HepG2 (cell line): ENCODE measurements around the gene ASXL1. TPM values are rescaled to one million over a fixed set of nuclear protein-coding genes. Genes with fewer than 3 reads are reported as not detected.

ENCODE experiments used
- ATAC-seq: fragments of 200-7000 bp; cut with Tn5 transposase; 3 replicates; pipeline ENCODE4 v1.9.1; 2020; ENCODE audit warnings: mild to moderate bottlenecking, moderate library complexity
- BruUV-seq: library from RNA; stranded (reverse); fragments of 400-500 nt; replicated peaks from 2 replicates; lab custom pipeline; 2021; lab: Mats Ljungman, UMichigan
- CTCF ChIA-PET: fragments of 300-600 bp; formaldehyde crosslinking; extraction: SDS; loops from one replicate; lab custom pipeline; 2021; ENCODE audit warnings: low total read pairs, inconsistent platforms, low intra/inter-chr PET ratio; lab: Yijun Ruan, JAX
- POLR2A ChIA-PET: fragments of 350-600 bp; sonication (Branson Sonifier 250); formaldehyde crosslinking; loops from one replicate; lab custom pipeline; 2020; ENCODE audit warnings: antibody characterized with exemption, inconsistent platforms; lab: Yijun Ruan, JAX
- DNase-seq: peaks from one replicate; pipeline ENCODE4 v3.0.0-alpha.2; 2015; ENCODE audit warnings: low spot score
- FAIRE-seq: peaks from 3 replicates; lab custom pipeline; 2011; peaks lifted over from hg19 to GRCh38; lab: Jason Lieb, UNC
- H2AFZ ChIP-seq: one replicate; pipeline ENCODE4 v1.6.1; 2011; ENCODE audit warnings: low read length, inconsistent platforms
- H3K27ac ChIP-seq: fragments of 300-600 bp; 3 replicates; pipeline ENCODE4 v1.8.0; 2011; ENCODE audit warnings: mixed run types, mild to moderate bottlenecking, mixed read lengths, low read length, inconsistent platforms; ENCODE audit not compliant: insufficient read depth; ENCODE audit errors: extremely low read length
- H3K27me3 ChIP-seq, 2 experiments: fragments of 200-600 bp in 1 of 2; 2 replicates in 1 of 2; 3 replicates in 1 of 2; pipeline versions ENCODE4 v1.6.0 to v1.8.0; 2011; ENCODE audit warnings: low read length in 2 of 2, mild to moderate bottlenecking in 2 of 2, moderate library complexity in 2 of 2, inconsistent platforms in 1 of 2; ENCODE audit not compliant: insufficient read depth in 2 of 2, control insufficient read depth in 1 of 2
- H3K36me3 ChIP-seq, 2 experiments: fragments of 200-600 bp in 1 of 2; replicated peaks in 1 of 2; 2 replicates in 1 of 2; 3 replicates in 1 of 2; pipeline versions ENCODE4 v1.5.1 to v1.8.0; 2011; ENCODE audit warnings: low read length in 2 of 2, inconsistent platforms in 1 of 2; ENCODE audit not compliant: insufficient read depth in 2 of 2, control insufficient read depth in 1 of 2
- H3K4me1 ChIP-seq: 2 replicates; pipeline ENCODE4 v1.5.1; 2012; ENCODE audit warnings: low read length, inconsistent platforms; ENCODE audit not compliant: insufficient read depth
- H3K4me2 ChIP-seq: 2 replicates; pipeline ENCODE4 v1.6.0; 2011; ENCODE audit warnings: low read depth, low read length, inconsistent platforms
- H3K4me3 ChIP-seq, 3 experiments: fragments of 200-600 bp in 1 of 3; sonication (generic), shearing (Covaris generic) in 1 of 3; replicated peaks in 1 of 3; 2 replicates each; pipeline ENCODE4 v1.5.1; 2011 to 2016; ENCODE audit warnings: low read length in 3 of 3, inconsistent platforms in 2 of 3, low read depth in 2 of 3, mild to moderate bottlenecking in 2 of 3, control low read depth in 1 of 3, mixed read lengths in 1 of 3; ENCODE audit not compliant: insufficient read depth in 1 of 3
- H3K79me2 ChIP-seq: one replicate; pipeline ENCODE4 v1.6.1; 2011; ENCODE audit warnings: low read length, inconsistent platforms; ENCODE audit not compliant: insufficient read depth
- H3K9ac ChIP-seq: 2 replicates; pipeline ENCODE4 v1.6.0; 2011; ENCODE audit warnings: mild to moderate bottlenecking, low read depth, low read length, inconsistent platforms; ENCODE audit not compliant: insufficient read depth
- H3K9me3 ChIP-seq: 2 replicates; pipeline ENCODE4 v1.5.1; 2012; ENCODE audit warnings: mild to moderate bottlenecking, low read length
- H4K20me1 ChIP-seq: 2 replicates; pipeline ENCODE4 v1.6.0; 2011; ENCODE audit warnings: inconsistent platforms, mild to moderate bottlenecking, low read length, moderate library complexity; ENCODE audit not compliant: insufficient read depth
- FOSL1 ChIP-seq: sonication (generic); formaldehyde crosslinking; IDR thresholded peaks from 2 replicates; pipeline ENCODE4 v1.9.0; 2021; ENCODE audit warnings: missing genetic modification reagents, borderline replicate concordance
- JARID2 ChIP-seq: sonication (generic); formaldehyde crosslinking; IDR thresholded peaks from 2 replicates; pipeline ENCODE4 v1.8.1; 2023; ENCODE audit warnings: missing genetic modification reagents, inconsistent platforms; ENCODE audit not compliant: insufficient replicate concordance
- NBN ChIP-seq: fragments of 450-650 bp; conservative IDR thresholded peaks from 2 replicates; pipeline ENCODE4 v1.6.1; 2017
- NCOA5 ChIP-seq: sonication (generic); formaldehyde crosslinking; IDR thresholded peaks from 2 replicates; pipeline ENCODE4 v1.4.0; 2020; ENCODE audit warnings: missing genetic modification reagents
- NFE2L2 ChIP-seq: fragments of 150-350 bp; IDR thresholded peaks from 2 replicates; pipeline ENCODE4 v1.6.1; 2014; ENCODE audit warnings: low read length
- PRPF4 ChIP-seq: fragments of 200-400 bp; formaldehyde crosslinking; IDR thresholded peaks from 2 replicates; pipeline ENCODE4 v1.6.1; 2016; ENCODE audit warnings: low read length, low read depth; ENCODE audit not compliant: poor library complexity, severe bottlenecking
- SOX6 ChIP-seq, 2 experiments: fragments of 450-650 bp in 1 of 2; sonication (generic) in 1 of 2; formaldehyde crosslinking in 1 of 2; IDR thresholded peaks; 2 replicates each; pipeline versions ENCODE4 v1.4.0 to v1.6.1; 2017 to 2020; ENCODE audit warnings: antibody characterized with exemption in 1 of 2, mild to moderate bottlenecking in 1 of 2, missing genetic modification reagents in 1 of 2
- ZKSCAN1 ChIP-seq: fragments of 150-350 bp; IDR thresholded peaks from 2 replicates; pipeline ENCODE4 v1.6.1; 2014; ENCODE audit warnings: low read length
- ZNF12 ChIP-seq: sonication (generic); formaldehyde crosslinking; IDR thresholded peaks from 2 replicates; pipeline ENCODE4 v1.5.0; 2020; ENCODE audit warnings: missing genetic modification reagents
- ZNF143 ChIP-seq: sonication (generic); formaldehyde crosslinking; IDR thresholded peaks from 2 replicates; pipeline ENCODE4 v1.4.0; 2020; ENCODE audit warnings: missing genetic modification reagents
- ZNF224 ChIP-seq: sonication (generic); formaldehyde crosslinking; IDR thresholded peaks from 2 replicates; pipeline ENCODE4 v1.5.0; 2020; ENCODE audit warnings: mild to moderate bottlenecking, missing genetic modification reagents
- ZNF30 ChIP-seq: sonication (generic); formaldehyde crosslinking; IDR thresholded peaks from 2 replicates; pipeline ENCODE4 v1.5.0; 2020; ENCODE audit warnings: mild to moderate bottlenecking, missing genetic modification reagents
- ZNF468 ChIP-seq: sonication (generic); formaldehyde crosslinking; IDR thresholded peaks from 2 replicates; pipeline ENCODE4 v1.8.0; 2022; ENCODE audit warnings: mild to moderate bottlenecking, moderate library complexity, missing genetic modification reagents
- ZNF670 ChIP-seq: sonication (generic); formaldehyde crosslinking; IDR thresholded peaks from 2 replicates; pipeline ENCODE4 v1.8.0; 2022; ENCODE audit warnings: mild to moderate bottlenecking, missing genetic modification reagents, borderline replicate concordance
- ZNF724P ChIP-seq: sonication (generic); formaldehyde crosslinking; IDR thresholded peaks from 2 replicates; pipeline ENCODE4 v1.8.0; 2022; ENCODE audit warnings: missing genetic modification reagents, borderline replicate concordance
- ZNF766 ChIP-seq: sonication (generic); formaldehyde crosslinking; IDR thresholded peaks from 2 replicates; pipeline ENCODE4 v1.5.0; 2020; ENCODE audit warnings: missing genetic modification reagents, borderline replicate concordance
- WGBS: methylation state at CpG from one replicate; pipeline ENCODE4 v1.1.6; 2017; ENCODE audit warnings: low lambda C conversion rate; 5-methylcytosine and 5-hydroxymethylcytosine counted together
- in situ Hi-C: cut with HindIII; loops from 2 replicates; pipeline ENCODE4 v1.10.0; 2017; ENCODE audit warnings: low pct_unique_long_range_greater_than_20kb; ENCODE audit not compliant: extremely low pct_ligation_motif_present
- intact Hi-C: fragments of 100-400 bp; cut with micrococcal nuclease; formaldehyde crosslinking; loops from one replicate; pipeline ENCODE4 v1.10.0; 2022; ENCODE audit not compliant: unreplicated experiment
- polyA plus RNA-seq, 8 experiments: library from polyadenylated mRNA; depleted of rRNA in 3 of 8; stranded (reverse) in 7 of 8; unstranded in 1 of 8; fragments of >200 nt; fragmentation: Illumina TruSeq in 4 of 8; extraction: Trizol in 4 of 8; gene quantifications; 2 replicates each; pipeline versions ENCODE4 v1.2.1 to v1.2.3, GENCODE V29; 2011 to 2016; ENCODE audit warnings: low read depth in 4 of 8, missing spikeins in 1 of 8, mixed read lengths in 1 of 8; ENCODE audit not compliant: insufficient read depth in 1 of 8
- total RNA-seq, 5 experiments: library from RNA; depleted of rRNA; stranded (reverse); fragments of >200 nt; fragmentation: Illumina TruSeq; extraction: Trizol; gene quantifications; 2 replicates each; pipeline ENCODE4 v1.2.3, GENCODE V29; 2016; ENCODE audit warnings: low read depth in 1 of 5
- TF ChIP-seq, protein P1 (sequence below): sonication (generic); formaldehyde crosslinking; conservative IDR thresholded peaks from 2 replicates; pipeline ENCODE4 v1.8.1; 2023; ENCODE audit warnings: missing genetic modification reagents

Gene ASXL1
- total and polyA plus RNA-seq, 2 of the 13 experiments (the other 11 are each of a cell fraction or from before 2014, with no cell fraction given), result 62.1 to 74.8 TPM

DNA sequence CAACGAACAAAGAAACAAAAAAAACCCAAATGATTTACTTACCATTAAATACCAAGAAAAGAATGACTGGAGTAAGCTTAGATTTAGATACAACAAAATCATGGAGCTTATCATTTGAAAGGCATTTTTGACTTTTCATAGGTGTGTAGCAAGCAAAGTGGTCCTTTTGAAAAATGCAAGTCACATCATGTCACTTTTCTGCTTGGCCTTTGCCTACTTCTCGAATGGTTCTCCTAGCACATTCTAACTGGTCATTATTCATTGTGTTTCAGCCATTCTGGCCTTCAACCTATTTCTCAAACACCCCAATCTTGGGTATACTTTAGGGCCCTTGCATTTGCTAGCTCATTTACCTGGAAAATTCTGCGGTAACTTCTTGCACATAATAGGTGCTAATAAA is 22.6 kb downstream of the ASXL1 start:
- Histone ChIP-seq H3K4me3 (no peak overlapping the region), H3K9ac (no peak overlapping the region), H3K4me2 (no peak overlapping the region), H3K4me1 (peaks cover 51% of the 10 kb centered on the region), H3K27me3 (no peaks in the 10 kb centered on the region), H3K27ac (no peak overlapping the region), H3K79me2 (peaks cover 72% of the 10 kb centered on the region), H4K20me1 (peaks cover 44% of the 10 kb centered on the region), H3K9me3 (no peaks in the 10 kb centered on the region), H2AFZ (no peak overlapping the region), H3K36me3 (peaks cover 7 to 49% of the 10 kb centered on the region in 2 experiments)
- FAIRE-seq, result no peak
- CTCF ChIA-PET, result no interaction called here
- WGBS, result 96% methylated on average over 3 of the region's 3 CpGs
- POLR2A ChIA-PET, result no interaction called here
- in situ Hi-C loops (no loop called here), intact Hi-C loops (loop anchor here (5.0 kb wide), 1 partner anchor 102 kb away; no protein-coding TSS in a partner anchor)
- no peak for ATAC-seq
- DNase-seq, result no peak
- BruUV-seq, result TSS peak; percentile 14
- TF ChIP-seq ZNF12 (CRISPR knock-in tag), result no peak
- no peak for TF ChIP-seq NCOA5 (CRISPR knock-in tag)
- 0 out of 2 replicates have a peak, but pooled peaks have one; percentile 34 for TF ChIP-seq ZNF30 (CRISPR knock-in tag)
- TF ChIP-seq PRPF4, result no peak
- no peak for TF ChIP-seq SOX6 (IDR thresholded peaks at IDR 0.05)
- TF ChIP-seq SOX6 (CRISPR knock-in tag; IDR thresholded peaks at IDR 0.05), result no peak
- TF ChIP-seq ZNF670, result no peak
- TF ChIP-seq NBN, result no peak
- TF ChIP-seq ZNF724P (CRISPR knock-in tag), result no peak
- peak; percentile 58 for TF ChIP-seq NFE2L2
- no peak for TF ChIP-seq ZKSCAN1
- no peak for TF ChIP-seq ZNF468 (CRISPR knock-in tag)
- TF ChIP-seq JARID2 (CRISPR knock-in tag), result no peak
- TF ChIP-seq ZNF224 (CRISPR knock-in tag), result no peak
- no peak for TF ChIP-seq ZNF143 (CRISPR knock-in tag)
- TF ChIP-seq, protein P1, sequence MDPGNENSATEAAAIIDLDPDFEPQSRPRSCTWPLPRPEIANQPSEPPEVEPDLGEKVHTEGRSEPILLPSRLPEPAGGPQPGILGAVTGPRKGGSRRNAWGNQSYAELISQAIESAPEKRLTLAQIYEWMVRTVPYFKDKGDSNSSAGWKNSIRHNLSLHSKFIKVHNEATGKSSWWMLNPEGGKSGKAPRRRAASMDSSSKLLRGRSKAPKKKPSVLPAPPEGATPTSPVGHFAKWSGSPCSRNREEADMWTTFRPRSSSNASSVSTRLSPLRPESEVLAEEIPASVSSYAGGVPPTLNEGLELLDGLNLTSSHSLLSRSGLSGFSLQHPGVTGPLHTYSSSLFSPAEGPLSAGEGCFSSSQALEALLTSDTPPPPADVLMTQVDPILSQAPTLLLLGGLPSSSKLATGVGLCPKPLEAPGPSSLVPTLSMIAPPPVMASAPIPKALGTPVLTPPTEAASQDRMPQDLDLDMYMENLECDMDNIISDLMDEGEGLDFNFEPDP (CRISPR knock-in tag), result 0 out of 2 replicates have a peak, but pooled peaks have one; percentile 54
- TF ChIP-seq ZNF766 (CRISPR knock-in tag), result no peak
- no peak for TF ChIP-seq FOSL1 (CRISPR knock-in tag)
